Measurements from ENCODE around the gene KMT2C.

KMT2C gene

DNA sequence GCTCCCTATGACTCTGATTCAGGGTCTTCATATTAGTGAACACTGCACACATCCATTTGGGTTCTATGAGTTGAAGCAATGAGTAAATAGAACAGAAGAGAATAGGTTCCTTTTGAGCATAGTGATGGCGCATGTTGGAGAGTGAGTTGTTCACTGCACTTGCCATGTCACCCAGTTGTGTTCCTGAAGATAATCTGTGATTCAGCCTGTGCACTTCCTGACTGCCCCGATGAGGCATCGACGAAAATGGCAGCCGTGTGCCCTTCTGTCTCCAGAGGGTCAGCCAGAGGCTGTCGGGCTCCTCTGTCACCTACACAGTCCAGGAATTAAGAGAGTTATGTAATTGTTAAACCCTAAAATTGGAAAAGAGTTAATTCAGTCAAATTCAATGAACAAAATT lies 315.6 kb downstream of the KMT2C start:
- TF ChIP-seq, protein P1, sequence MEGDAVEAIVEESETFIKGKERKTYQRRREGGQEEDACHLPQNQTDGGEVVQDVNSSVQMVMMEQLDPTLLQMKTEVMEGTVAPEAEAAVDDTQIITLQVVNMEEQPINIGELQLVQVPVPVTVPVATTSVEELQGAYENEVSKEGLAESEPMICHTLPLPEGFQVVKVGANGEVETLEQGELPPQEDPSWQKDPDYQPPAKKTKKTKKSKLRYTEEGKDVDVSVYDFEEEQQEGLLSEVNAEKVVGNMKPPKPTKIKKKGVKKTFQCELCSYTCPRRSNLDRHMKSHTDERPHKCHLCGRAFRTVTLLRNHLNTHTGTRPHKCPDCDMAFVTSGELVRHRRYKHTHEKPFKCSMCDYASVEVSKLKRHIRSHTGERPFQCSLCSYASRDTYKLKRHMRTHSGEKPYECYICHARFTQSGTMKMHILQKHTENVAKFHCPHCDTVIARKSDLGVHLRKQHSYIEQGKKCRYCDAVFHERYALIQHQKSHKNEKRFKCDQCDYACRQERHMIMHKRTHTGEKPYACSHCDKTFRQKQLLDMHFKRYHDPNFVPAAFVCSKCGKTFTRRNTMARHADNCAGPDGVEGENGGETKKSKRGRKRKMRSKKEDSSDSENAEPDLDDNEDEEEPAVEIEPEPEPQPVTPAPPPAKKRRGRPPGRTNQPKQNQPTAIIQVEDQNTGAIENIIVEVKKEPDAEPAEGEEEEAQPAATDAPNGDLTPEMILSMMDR (conservative IDR thresholded peaks at IDR 0.05) = no peak
- TF ChIP-seq ZFX (IDR thresholded peaks at IDR 0.05) = no peak
- no peak overlapping the region for H3K27ac ChIP-seq

DNA sequence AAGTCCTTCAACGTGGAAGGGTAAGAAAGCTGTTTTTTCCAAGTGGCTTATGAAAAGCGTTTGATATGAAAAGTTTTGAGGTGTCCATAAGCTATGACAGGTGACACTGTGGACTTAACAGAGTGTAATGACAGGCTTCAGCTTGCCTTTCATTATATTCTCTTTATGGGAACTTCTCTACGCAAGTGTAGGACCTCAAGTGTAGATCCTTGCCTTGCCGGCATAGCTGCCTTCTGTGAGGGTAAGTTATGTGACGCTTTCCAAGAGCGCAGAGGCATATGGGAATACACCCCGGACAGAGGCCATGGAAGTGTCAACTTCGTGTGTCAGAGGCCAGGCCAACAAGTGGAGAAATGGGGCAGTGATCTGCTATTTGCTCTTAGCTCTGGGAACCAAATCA lies 318.4 kb downstream of the KMT2C start:
- no peak for TF ChIP-seq ZFX (IDR thresholded peaks at IDR 0.05)
- TF ChIP-seq, protein P1 (conservative IDR thresholded peaks at IDR 0.05) = no peak
- H3K27ac ChIP-seq = no peak overlapping the region

DNA sequence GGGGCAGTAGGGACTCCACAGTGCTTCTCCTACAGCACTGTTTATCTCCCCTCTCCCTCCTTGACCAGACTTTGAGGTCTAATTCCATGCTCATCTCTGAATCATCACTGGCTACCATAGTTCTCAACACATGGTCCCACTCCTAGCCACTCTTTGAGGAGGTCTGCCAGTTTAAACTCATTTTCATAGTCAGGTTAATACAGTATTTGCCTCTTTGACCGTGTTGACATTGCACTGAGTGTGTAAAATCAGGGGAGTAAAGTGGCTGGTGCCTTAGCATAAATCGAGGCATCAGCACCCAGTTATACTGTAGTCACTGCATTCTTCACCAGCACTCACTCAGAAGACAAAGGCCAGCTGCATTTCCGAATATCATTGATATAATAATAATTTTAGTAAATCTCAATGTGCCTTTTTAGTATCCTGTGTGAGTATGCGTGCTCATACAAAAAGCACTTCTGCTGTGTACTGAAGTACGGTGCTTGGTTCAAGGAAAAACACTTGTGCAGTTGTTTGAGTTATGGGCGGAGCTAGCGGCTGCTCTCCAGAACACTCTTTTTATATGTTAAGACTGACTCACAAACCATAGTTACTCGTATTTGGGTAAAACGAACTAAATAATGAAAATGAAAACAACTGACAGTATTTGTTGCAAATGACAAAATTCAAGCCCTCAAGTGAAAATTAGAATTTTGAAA lies 320.6 kb downstream of the KMT2C start:
- no peak for TF ChIP-seq ZFX (IDR thresholded peaks at IDR 0.05)
- TF ChIP-seq, protein P1 (conservative IDR thresholded peaks at IDR 0.05) = no peak
- H3K27ac ChIP-seq = no peak overlapping the region

- no peak overlapping the region for H3K27ac ChIP-seq
- no peak for TF ChIP-seq ZFX (IDR thresholded peaks at IDR 0.05)
- TF ChIP-seq, protein P1 (conservative IDR thresholded peaks at IDR 0.05) = no peak
Observed at GRCh38 chr7:152112829-152113228, 323.0 kb downstream of the KMT2C start.

DNA sequence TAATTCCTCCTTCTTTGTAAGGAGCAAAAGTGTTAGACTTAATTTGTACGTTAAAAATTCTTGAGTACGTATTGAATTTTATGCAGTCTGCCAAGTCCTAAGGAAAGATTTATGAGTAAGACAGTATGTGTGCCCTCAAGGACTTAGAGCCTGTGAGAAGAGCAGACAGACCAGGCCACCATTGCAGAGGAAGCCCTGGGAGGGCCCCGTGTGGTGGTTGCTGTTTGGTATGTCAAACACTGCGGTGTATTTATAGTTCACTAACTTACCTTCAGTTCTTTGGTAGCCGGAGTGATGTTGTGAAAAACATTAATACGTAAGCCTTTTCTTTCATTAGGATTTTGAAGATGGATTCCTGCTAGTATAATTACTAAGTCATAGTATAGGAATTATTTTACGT lies 327.4 kb downstream of the KMT2C start:
- TF ChIP-seq ZFX (IDR thresholded peaks at IDR 0.05) = no peak
- TF ChIP-seq, protein P1 (conservative IDR thresholded peaks at IDR 0.05) = no peak
- H3K27ac ChIP-seq = no peak overlapping the region

- TF ChIP-seq, protein P1 (conservative IDR thresholded peaks at IDR 0.05) = no peak
- TF ChIP-seq ZFX (IDR thresholded peaks at IDR 0.05) = no peak
Observed at GRCh38 chr7:152107945-152108344, 327.9 kb downstream of the KMT2C start.

DNA sequence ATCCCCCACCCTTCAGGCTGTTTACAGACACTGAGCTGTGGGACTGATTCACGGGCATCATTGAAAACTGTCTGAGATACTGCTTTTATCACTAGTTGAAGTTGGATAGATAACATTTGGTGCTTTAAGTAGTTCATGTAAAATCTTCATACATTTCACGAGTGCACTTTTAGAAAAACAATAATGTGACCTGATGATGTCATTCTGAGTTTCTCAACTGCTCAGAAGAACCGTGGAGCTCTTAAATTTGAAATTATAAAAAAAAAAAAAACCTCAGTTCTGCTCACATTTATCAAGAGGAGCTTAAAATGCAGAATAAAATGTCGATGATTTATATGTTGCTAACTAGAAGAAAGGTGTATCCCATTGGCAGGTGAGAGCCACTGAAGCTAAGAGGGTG lies 328.8 kb downstream of the KMT2C start:
- H3K27ac ChIP-seq = no peak overlapping the region
- TF ChIP-seq, protein P1 (conservative IDR thresholded peaks at IDR 0.05) = no peak
- no peak for TF ChIP-seq ZFX (IDR thresholded peaks at IDR 0.05)

More at GRCh38 chr7:152107945-152108344, 327.9 kb downstream of the KMT2C start:
- H3K27ac ChIP-seq = no peak overlapping the region
